ENCODE data around the gene PCNX2.

The PCNX2 gene

GRCh38 chr1:233102341-233102740, 193.2 kb downstream of the PCNX2 start:
- ATAC-seq = no peak
- TF ChIP-seq OSR1 (CRISPR knock-in tag; IDR thresholded peaks at IDR 0.05) (no peak), ZC3H10 (CRISPR knock-in tag; IDR thresholded peaks at IDR 0.05) (no peak), ZFP30 (CRISPR knock-in tag; IDR thresholded peaks at IDR 0.05) (no peak), RARB (CRISPR knock-in tag; IDR thresholded peaks at IDR 0.05) (no peak), ZNF565 (CRISPR knock-in tag; conservative IDR thresholded peaks at IDR 0.05; ENCODE audit: low read depth) (no peak), ZNF70 (CRISPR knock-in tag; IDR thresholded peaks at IDR 0.05) (no peak), TOX (CRISPR knock-in tag; IDR thresholded peaks at IDR 0.05; ENCODE audit: borderline replicate concordance) (no peak), PPARA (CRISPR knock-in tag; IDR thresholded peaks at IDR 0.05; ENCODE audit: borderline replicate concordance) (no peak), BACH2 (CRISPR knock-in tag; IDR thresholded peaks at IDR 0.05; ENCODE audit: borderline replicate concordance) (no peak), POU6F1 (CRISPR knock-in tag; IDR thresholded peaks at IDR 0.05; ENCODE audit: borderline replicate concordance, low read depth) (no peak), PATZ1 (CRISPR knock-in tag; IDR thresholded peaks at IDR 0.05; ENCODE audit: borderline replicate concordance) (no peak), CSDC2 (CRISPR knock-in tag; IDR thresholded peaks at IDR 0.05) (no peak), ESRRG (CRISPR knock-in tag; IDR thresholded peaks at IDR 0.05) (no peak), ZNF8 (CRISPR knock-in tag; IDR thresholded peaks at IDR 0.05) (no peak), SNAI2 (CRISPR knock-in tag; IDR thresholded peaks at IDR 0.05) (no peak), ISL1 (CRISPR knock-in tag; IDR thresholded peaks at IDR 0.05) (no peak)

- TF ChIP-seq ZC3H10 (CRISPR knock-in tag; IDR thresholded peaks at IDR 0.05) = no peak
- no peak for TF ChIP-seq ARNTL (CRISPR knock-in tag; IDR thresholded peaks at IDR 0.05; ENCODE audit: borderline replicate concordance, low read depth)
- ATAC-seq = peak; percentile 61
Observed at GRCh38 chr1:233097959-233098580, 197.5 kb downstream of the PCNX2 start.

- no peak; the same call in 2 of the 3 replicates for ATAC-seq
- TF ChIP-seq POU6F1 (CRISPR knock-in tag; IDR thresholded peaks at IDR 0.05; ENCODE audit: borderline replicate concordance, low read depth) = no peak
- TF ChIP-seq CSRNP3 (CRISPR knock-in tag; IDR thresholded peaks at IDR 0.05) = no peak
- no peak for TF ChIP-seq CREB5 (CRISPR knock-in tag; IDR thresholded peaks at IDR 0.05; ENCODE audit: low read depth)
- no peak for TF ChIP-seq GLIS3 (CRISPR knock-in tag; IDR thresholded peaks at IDR 0.05)
- TF ChIP-seq ESRRG (CRISPR knock-in tag; IDR thresholded peaks at IDR 0.05) = no peak
- no peak for TF ChIP-seq BACH2 (CRISPR knock-in tag; IDR thresholded peaks at IDR 0.05; ENCODE audit: borderline replicate concordance)
- TF ChIP-seq PATZ1 (CRISPR knock-in tag; IDR thresholded peaks at IDR 0.05; ENCODE audit: borderline replicate concordance) = no peak
- TF ChIP-seq PPARA (CRISPR knock-in tag; IDR thresholded peaks at IDR 0.05; ENCODE audit: borderline replicate concordance) = no peak
- TF ChIP-seq RARB (CRISPR knock-in tag; IDR thresholded peaks at IDR 0.05) = no peak
- no peak for TF ChIP-seq ARNTL (CRISPR knock-in tag; IDR thresholded peaks at IDR 0.05; ENCODE audit: borderline replicate concordance, low read depth)
- no peak for TF ChIP-seq ZNF70 (CRISPR knock-in tag; IDR thresholded peaks at IDR 0.05)
- no peak for TF ChIP-seq ZNF8 (CRISPR knock-in tag; IDR thresholded peaks at IDR 0.05)
- no peak for TF ChIP-seq ZNF565 (CRISPR knock-in tag; conservative IDR thresholded peaks at IDR 0.05; ENCODE audit: low read depth)
- no peak for TF ChIP-seq CSDC2 (CRISPR knock-in tag; IDR thresholded peaks at IDR 0.05)
- no peak for TF ChIP-seq ZFP3 (CRISPR knock-in tag; IDR thresholded peaks at IDR 0.05)
- TF ChIP-seq TSHZ2 (CRISPR knock-in tag; IDR thresholded peaks at IDR 0.05) = no peak
- no peak for TF ChIP-seq TCF4 (CRISPR knock-in tag; IDR thresholded peaks at IDR 0.05; ENCODE audit: borderline replicate concordance)
Observed at GRCh38 chr1:233097546-233097945, 198.0 kb downstream of the PCNX2 start.
